ENCODE measurements around the gene LILRA6. TPM values are rescaled to one million over a fixed set of nuclear protein-coding genes. Genes with fewer than 3 reads are reported as not detected.

The LILRA6 gene
- total and polyA plus RNA-seq, 5 donors = 1.00 to 3.9 (median 2.3) TPM

GRCh38 chr19:54191811-54192453, 50.7 kb downstream of the LILRA6 start:
- peak overlapping the region; percentile 69 for H3K4me3 ChIP-seq (ENCODE audit: low read length)
- H3K27ac ChIP-seq (ENCODE audit: low read length) = peak overlapping the region; percentile 87
- WGBS = 61% methylated on average over 19 of the region's 19 CpGs
- H3K9me3 ChIP-seq (ENCODE audit: control insufficient read depth, low read length) = no peaks in the 10 kb centered on the region
- H3K4me1 ChIP-seq (ENCODE audit: control insufficient read depth, insufficient read depth, low read length) = peaks cover 2% of the 10 kb centered on the region
- peak in 2 of 3 donors; percentile 66 to 71 for DNase-seq
- ATAC-seq = no peak
- intact Hi-C loops (cut with DNase I) = no loop called here
- H3K27me3 ChIP-seq (ENCODE audit: control insufficient read depth, insufficient read depth) = no peaks in the 10 kb centered on the region

GRCh38 chr19:54191011-54191810, 51.4 kb downstream of the LILRA6 start, which contains the start of gene TSEN34:
Gene TSEN34, plus strand, starts transcription at chr19:54191308. Its CDS starts 57 bp downstream, at chr19:54191365.
- ATAC-seq (peak; percentile 58 to 59), DNase-seq (peak; percentile 90 to 97 (median 96))
- WGBS = under 1% methylated on average over 77 of the region's 77 CpGs
- Histone ChIP-seq H3K27ac (ENCODE audit: low read length) (peak within 1 kb of the TSS; percentile 95), H3K4me1 (ENCODE audit: control insufficient read depth, insufficient read depth, low read length) (peaks cover 2% of the 10 kb centered on the region), H3K27me3 (ENCODE audit: control insufficient read depth, insufficient read depth) (no peaks in the 10 kb centered on the region), H3K4me3 (ENCODE audit: low read length) (peak within 1 kb of the TSS; percentile 69), H3K9me3 (ENCODE audit: control insufficient read depth, low read length) (no peaks in the 10 kb centered on the region)
- intact Hi-C loops (cut with DNase I) = no loop called here

GRCh38 chr19:54190503-54191010, 52.0 kb downstream of the LILRA6 start:
- Histone ChIP-seq H3K27me3 (ENCODE audit: control insufficient read depth, insufficient read depth) (no peaks in the 10 kb centered on the region), H3K4me3 (ENCODE audit: low read length) (peak overlapping the region; percentile 69), H3K9me3 (ENCODE audit: control insufficient read depth, low read length) (no peaks in the 10 kb centered on the region), H3K4me1 (ENCODE audit: control insufficient read depth, insufficient read depth, low read length) (peaks cover 2% of the 10 kb centered on the region), H3K27ac (ENCODE audit: low read length) (peak overlapping the region; percentile 95)
- intact Hi-C loops (cut with DNase I) = no loop called here
- ATAC-seq (peak; percentile 87), DNase-seq (peak; percentile 99 to 100 (median 100))
- under 1% methylated on average over 56 of the region's 56 CpGs for WGBS

GRCh38 chr19:54189735-54190502, 52.7 kb downstream of the LILRA6 start:
- no peaks in the 10 kb centered on the region for H3K27me3 ChIP-seq (ENCODE audit: control insufficient read depth, insufficient read depth)
- peak overlapping the region; percentile 53 for H3K4me3 ChIP-seq (ENCODE audit: low read length)
- peak; percentile 100 for DNase-seq
- H3K27ac ChIP-seq (ENCODE audit: low read length) = peak overlapping the region; percentile 95
- H3K4me1 ChIP-seq (ENCODE audit: control insufficient read depth, insufficient read depth, low read length) = peaks cover 2% of the 10 kb centered on the region
- under 1% methylated on average over 65 of the region's 65 CpGs for WGBS
- ATAC-seq = peak; percentile 86 to 87
- no peaks in the 10 kb centered on the region for H3K9me3 ChIP-seq (ENCODE audit: control insufficient read depth, low read length)
- intact Hi-C loops (cut with DNase I) = no loop called here

GRCh38 chr19:54189145-54189734, 53.4 kb downstream of the LILRA6 start, which contains the start of gene MBOAT7:
Gene MBOAT7, minus strand, starts transcription at chr19:54189580. Its CDS starts 1,072 bp downstream, at chr19:54188508.
- peak; percentile 4 to 73 for ATAC-seq
- Histone ChIP-seq H3K4me1 (ENCODE audit: control insufficient read depth, insufficient read depth, low read length) (peaks cover 2% of the 10 kb centered on the region), H3K27me3 (ENCODE audit: control insufficient read depth, insufficient read depth) (no peaks in the 10 kb centered on the region), H3K9me3 (ENCODE audit: control insufficient read depth, low read length) (no peaks in the 10 kb centered on the region), H3K4me3 (ENCODE audit: low read length) (peak within 1 kb of the TSS; percentile 53), H3K27ac (ENCODE audit: low read length) (peak within 1 kb of the TSS; percentile 95)
- intact Hi-C loops (cut with DNase I) = no loop called here
- DNase-seq = no peak
- WGBS = under 1% methylated on average over 64 of the region's 64 CpGs

DNA sequence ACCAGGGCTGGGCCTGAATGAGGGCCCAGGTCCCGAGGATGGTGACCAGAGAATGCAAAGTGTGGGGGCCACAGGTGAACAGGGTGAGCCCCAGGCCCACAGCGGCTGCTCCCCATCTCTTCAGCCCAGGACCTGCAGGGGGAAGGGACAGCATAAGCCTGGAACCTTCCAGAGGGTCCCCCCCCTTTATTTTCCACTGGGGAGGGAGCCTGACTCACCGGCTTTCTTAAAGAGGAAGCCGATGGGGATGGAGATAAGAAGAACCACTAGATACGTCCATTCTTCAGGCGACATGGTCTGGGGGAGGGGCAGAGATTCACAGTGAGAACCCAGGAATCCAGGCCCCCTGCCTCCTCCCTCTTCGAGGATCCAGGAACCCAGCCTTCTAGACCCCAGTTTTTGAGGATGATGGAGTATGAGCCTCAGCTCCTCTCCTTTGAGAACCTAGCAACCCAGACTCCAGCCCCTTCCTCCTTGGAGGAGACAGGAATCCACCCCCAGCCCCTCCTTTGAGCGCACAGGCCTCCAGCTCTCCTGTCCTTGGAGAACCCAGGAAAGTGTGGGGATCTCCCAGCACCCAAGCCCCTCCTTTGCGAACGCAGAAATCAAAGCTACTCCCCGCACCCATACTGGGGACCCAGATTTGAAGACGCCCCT, 54.2 kb downstream of the LILRA6 start:
- H3K4me1 ChIP-seq (ENCODE audit: control insufficient read depth, insufficient read depth, low read length) = peaks cover 2% of the 10 kb centered on the region
- intact Hi-C loops (cut with DNase I) = no loop called here
- no peaks in the 10 kb centered on the region for H3K27me3 ChIP-seq (ENCODE audit: control insufficient read depth, insufficient read depth)
- no peaks in the 10 kb centered on the region for H3K9me3 ChIP-seq (ENCODE audit: control insufficient read depth, low read length)
- ATAC-seq (no peak), DNase-seq (peak in 1 of 3 donors; percentile 58)
- 26% methylated on average over 12 of the region's 12 CpGs for WGBS
- peak overlapping the region; percentile 53 for H3K4me3 ChIP-seq (ENCODE audit: low read length)
- no peak overlapping the region for H3K27ac ChIP-seq (ENCODE audit: low read length)

DNA sequence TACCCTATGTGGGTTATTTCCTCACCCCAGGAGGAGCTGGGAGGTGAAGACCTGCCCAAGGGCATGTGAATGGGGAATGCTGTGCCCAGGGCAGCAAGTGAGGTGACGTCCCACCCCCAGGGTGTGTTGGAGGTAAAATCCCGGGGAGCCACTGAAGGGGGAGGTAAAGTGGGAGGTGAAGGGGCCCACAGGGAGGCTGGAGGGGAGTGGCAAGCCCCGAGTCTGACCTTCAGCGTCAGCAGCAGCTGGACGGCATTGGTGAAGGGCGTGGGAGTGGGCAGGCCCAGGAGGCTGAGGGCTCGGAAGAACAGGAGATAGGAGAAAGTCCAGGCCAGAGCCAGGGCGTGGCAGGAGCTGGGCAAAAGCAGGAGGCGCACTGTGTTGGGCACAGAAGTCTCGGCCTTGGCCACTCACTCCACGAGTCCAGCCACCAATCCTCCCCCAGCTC, 55.6 kb downstream of the LILRA6 start:
- intact Hi-C loops (cut with DNase I) = no loop called here
- Histone ChIP-seq H3K27me3 (ENCODE audit: control insufficient read depth, insufficient read depth) (no peaks in the 10 kb centered on the region), H3K27ac (ENCODE audit: low read length) (no peak overlapping the region), H3K9me3 (ENCODE audit: control insufficient read depth, low read length) (no peaks in the 10 kb centered on the region), H3K4me1 (ENCODE audit: control insufficient read depth, insufficient read depth, low read length) (no peaks in the 10 kb centered on the region), H3K4me3 (ENCODE audit: low read length) (no peak overlapping the region)
- DNase-seq (peak in 1 of 3 donors; percentile 57), ATAC-seq (no peak)
- 85% methylated on average over 11 of the region's 11 CpGs for WGBS

Small RNAs within 50 kb of the gene (microRNA-seq; reads per million reads assigned to microRNA genes)
- 0 reads per million in 2 donors for gene MIR4752

Other genes with a start within 250 kb of the LILRA6 start
- gene VSTM1, start 178.9 kb downstream of the LILRA6 start, total RNA-seq = not detected
- gene VSTM1, start 178.9 kb downstream of the LILRA6 start, polyA plus RNA-seq = not detected
- gene TARM1, start 161.4 kb downstream of the LILRA6 start, total RNA-seq = not detected
- gene TARM1, start 161.4 kb downstream of the LILRA6 start, polyA plus RNA-seq = not detected
- 1 to 10 TPM in 2 of 4 donors, under 1 TPM in 2; 0.72 to 1.5 (median 1.1) TPM for gene OSCAR, start 142.0 kb downstream of the LILRA6 start, total RNA-seq
- 0.45 TPM for gene OSCAR, start 142.0 kb downstream of the LILRA6 start, polyA plus RNA-seq
- 100 to 1,000 TPM; 264 to 472 (median 385) TPM for gene NDUFA3, start 139.9 kb downstream of the LILRA6 start, total RNA-seq
- 714 TPM for gene NDUFA3, start 139.9 kb downstream of the LILRA6 start, polyA plus RNA-seq
- 10 to 100 TPM; 15.8 to 17.4 (median 16.8) TPM for gene TFPT, start 127.1 kb downstream of the LILRA6 start, total RNA-seq
- gene TFPT, start 127.1 kb downstream of the LILRA6 start, polyA plus RNA-seq = 19.8 TPM
- gene PRPF31, start 127.0 kb downstream of the LILRA6 start, total RNA-seq = 10 to 100 TPM; 41.9 to 52.1 (median 43.7) TPM
- 43.0 TPM for gene PRPF31, start 127.0 kb downstream of the LILRA6 start, polyA plus RNA-seq
- 10 to 100 TPM; 20.3 to 26.5 (median 23.3) TPM for gene CNOT3, start 105.0 kb downstream of the LILRA6 start, total RNA-seq
- 18.2 TPM for gene CNOT3, start 105.0 kb downstream of the LILRA6 start, polyA plus RNA-seq
- gene LENG1, start 83.1 kb downstream of the LILRA6 start, total RNA-seq = 1 to 10 TPM; 5.3 to 7.6 (median 7.0) TPM
- gene LENG1, start 83.1 kb downstream of the LILRA6 start, polyA plus RNA-seq = 11.0 TPM
- 1 to 10 TPM; 1.0 to 3.8 (median 2.5) TPM for gene TMC4, start 69.6 kb downstream of the LILRA6 start, total RNA-seq
- gene TMC4, start 69.6 kb downstream of the LILRA6 start, polyA plus RNA-seq = 2.3 TPM
- gene MBOAT7, start 53.2 kb downstream of the LILRA6 start, total RNA-seq = 10 to 100 TPM; 18.9 to 23.6 (median 21.4) TPM
- 16.1 TPM for gene MBOAT7, start 53.2 kb downstream of the LILRA6 start, polyA plus RNA-seq
- gene TSEN34, start 51.5 kb downstream of the LILRA6 start, total RNA-seq = 10 to 100 TPM; 17.6 to 22.1 (median 18.3) TPM
- 20.9 TPM for gene TSEN34, start 51.5 kb downstream of the LILRA6 start, polyA plus RNA-seq
- 100 to 1,000 TPM; 704 to 879 (median 833) TPM for gene RPS9, start 41.9 kb downstream of the LILRA6 start, total RNA-seq
- 1,572 TPM for gene RPS9, start 41.9 kb downstream of the LILRA6 start, polyA plus RNA-seq
- 1 to 10 TPM; 2.5 to 5.7 (median 4.9) TPM for gene LILRB3, start 19.8 kb downstream of the LILRA6 start, total RNA-seq
- gene LILRB3, start 19.8 kb downstream of the LILRA6 start, polyA plus RNA-seq = 0.95 TPM
- 10 to 100 TPM; 10.1 to 18.6 (median 12.4) TPM for gene LILRB5, start 14.5 kb upstream of the LILRA6 start, total RNA-seq
- gene LILRB5, start 14.5 kb upstream of the LILRA6 start, polyA plus RNA-seq = 6.0 TPM
- 1 to 10 TPM; 2.8 to 5.0 (median 4.8) TPM for gene LILRB2, start 38.3 kb upstream of the LILRA6 start, total RNA-seq
- gene LILRB2, start 38.3 kb upstream of the LILRA6 start, polyA plus RNA-seq = 1.9 TPM
- gene LILRA5, start 70.4 kb upstream of the LILRA6 start, total RNA-seq = 1 to 10 TPM; 1.7 to 2.7 (median 2.2) TPM
- 0.61 TPM for gene LILRA5, start 70.4 kb upstream of the LILRA6 start, polyA plus RNA-seq
- not detected for gene LILRA4, start 96.4 kb upstream of the LILRA6 start, total RNA-seq
- gene LILRA4, start 96.4 kb upstream of the LILRA6 start, polyA plus RNA-seq = not detected
- 1 to 10 TPM; 6.8 to 9.1 (median 8.1) TPM for gene LAIR1, start 122.1 kb upstream of the LILRA6 start, total RNA-seq
- 2.9 TPM for gene LAIR1, start 122.1 kb upstream of the LILRA6 start, polyA plus RNA-seq
- gene TTYH1, start 172.7 kb upstream of the LILRA6 start, total RNA-seq = 1 to 10 TPM; 2.4 to 3.0 (median 2.9) TPM
- gene TTYH1, start 172.7 kb upstream of the LILRA6 start, polyA plus RNA-seq = 3.6 TPM
- 10 to 100 TPM; 66.2 to 87.4 (median 71.4) TPM for gene LENG8, start 206.4 kb upstream of the LILRA6 start, total RNA-seq
- gene LENG8, start 206.4 kb upstream of the LILRA6 start, polyA plus RNA-seq = 77.5 TPM
- 1 to 10 TPM; 2.1 to 4.1 (median 2.7) TPM for gene LENG9, start 221.0 kb upstream of the LILRA6 start, total RNA-seq
- 2.3 TPM for gene LENG9, start 221.0 kb upstream of the LILRA6 start, polyA plus RNA-seq
- 10 to 100 TPM; 10.4 to 22.5 (median 12.8) TPM for gene CDC42EP5, start 230.5 kb upstream of the LILRA6 start, total RNA-seq
- 10.8 TPM for gene CDC42EP5, start 230.5 kb upstream of the LILRA6 start, polyA plus RNA-seq

Measured in right cardiac atrium (tissue), 5 donors.